ENCODE measurements around the gene CLEC9A.

DNA sequence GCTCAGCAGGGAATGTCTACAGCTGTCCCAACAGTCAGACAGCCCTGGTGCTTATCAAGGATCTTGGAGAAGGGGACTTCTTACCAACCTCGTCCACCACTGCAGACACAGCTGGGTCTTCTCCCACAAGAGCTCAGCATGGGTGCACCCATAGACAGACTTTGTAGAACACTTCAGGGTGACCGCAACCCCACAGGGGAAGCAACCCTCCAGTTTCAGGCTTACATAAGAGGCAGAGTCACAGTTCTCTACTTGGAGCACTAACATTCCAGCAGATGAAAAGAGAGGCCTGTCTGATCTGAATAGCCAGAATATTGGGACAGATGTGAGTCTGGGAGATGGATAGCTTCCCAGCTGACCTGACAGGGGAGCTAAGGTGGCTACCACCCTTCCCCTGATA, 71.8 kb downstream of the CLEC9A start:
- TF ChIP-seq NFRKB (IDR thresholded peaks at IDR 0.05) (no peak), ZNF384 (IDR thresholded peaks at IDR 0.05) (no peak), L3MBTL2 (conservative IDR thresholded peaks at IDR 0.05) (no peak), FOXA1 (IDR thresholded peaks at IDR 0.05) (no peak), LEF1 (IDR thresholded peaks at IDR 0.05; ENCODE audit: borderline replicate concordance) (no peak), FOXK2 (IDR thresholded peaks at IDR 0.05) (no peak), TARDBP (IDR thresholded peaks at IDR 0.05) (no peak), FOXM1 (IDR thresholded peaks at IDR 0.05; ENCODE audit: borderline replicate concordance) (no peak)

Measured in HEK293T (cell line).